ENCODE measurements around the gene PRKACA. TPM values are rescaled to one million over a fixed set of nuclear protein-coding genes. Genes with fewer than 3 reads are reported as not detected.

Gene PRKACA
- 65.4 and 67.4 TPM in 2 replicates for total RNA-seq

DNA sequence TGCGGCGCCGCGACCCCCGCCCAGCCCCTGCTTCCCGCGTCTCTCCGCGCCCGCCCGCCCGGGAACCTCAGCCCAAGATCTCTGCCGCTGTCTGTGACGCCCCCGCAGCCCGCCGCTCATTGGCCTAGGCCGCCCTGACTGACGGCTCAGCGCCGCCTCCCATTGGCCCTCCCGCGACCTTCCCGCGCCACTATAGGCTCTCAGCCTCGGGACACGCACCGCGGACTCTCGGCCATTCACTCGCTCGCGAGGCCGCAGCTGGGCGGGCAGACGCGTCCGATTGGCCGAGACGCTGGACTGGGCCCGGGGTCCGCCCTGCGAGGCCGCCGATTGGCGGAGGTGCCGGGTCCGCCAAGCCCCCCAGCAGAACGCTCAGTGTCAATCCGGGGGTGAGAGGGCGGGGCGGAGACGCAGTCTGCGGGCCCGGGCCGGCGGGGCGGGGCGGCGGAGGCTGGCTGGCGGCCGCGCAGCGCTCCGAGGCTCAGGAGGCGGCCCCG, at the start of gene PRKACA:
TSS of gene PRKACA (minus strand) at position 95 of the 497 bp plus-strand sequence. CDS start 215 bp downstream, outside the sequence.
- intact Hi-C loops (cut with micrococcal nuclease) = loop anchor here (1.0 to 2.0 kb wide), 3 partner anchors 19 to 37 kb away; partner anchors contain the start of gene ASF1B

DNA sequence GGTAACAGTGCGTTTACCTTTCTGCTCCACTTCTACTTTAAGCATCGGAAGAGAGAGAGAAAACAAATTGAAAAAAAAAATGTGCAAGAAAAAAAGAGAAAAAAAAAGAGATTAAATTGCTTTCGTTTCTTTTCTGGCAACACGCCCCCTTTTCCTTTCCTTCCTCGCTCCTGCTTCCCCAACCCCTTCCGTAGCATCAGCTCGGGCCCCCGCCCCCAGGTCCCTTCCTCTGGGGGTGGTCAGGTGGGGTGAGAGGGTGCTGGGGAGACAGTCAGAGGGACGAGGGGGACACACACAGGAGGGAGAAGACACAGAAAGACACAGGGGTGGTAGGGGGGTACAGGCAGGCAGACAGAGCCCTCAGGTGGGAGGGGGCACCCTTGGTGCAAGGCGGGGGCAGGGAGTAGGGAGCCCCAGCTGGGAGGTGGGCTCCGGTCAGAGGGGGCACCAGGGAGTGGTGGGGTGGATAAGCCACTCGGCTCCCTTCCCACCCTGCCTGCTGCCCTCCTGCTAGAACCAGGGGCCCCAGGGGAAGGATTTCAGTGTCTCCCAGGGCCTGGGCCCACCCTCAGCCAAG, 49.5 kb upstream of the PRKACA start:
- intact Hi-C loops (cut with micrococcal nuclease) = no loop called here

DNA sequence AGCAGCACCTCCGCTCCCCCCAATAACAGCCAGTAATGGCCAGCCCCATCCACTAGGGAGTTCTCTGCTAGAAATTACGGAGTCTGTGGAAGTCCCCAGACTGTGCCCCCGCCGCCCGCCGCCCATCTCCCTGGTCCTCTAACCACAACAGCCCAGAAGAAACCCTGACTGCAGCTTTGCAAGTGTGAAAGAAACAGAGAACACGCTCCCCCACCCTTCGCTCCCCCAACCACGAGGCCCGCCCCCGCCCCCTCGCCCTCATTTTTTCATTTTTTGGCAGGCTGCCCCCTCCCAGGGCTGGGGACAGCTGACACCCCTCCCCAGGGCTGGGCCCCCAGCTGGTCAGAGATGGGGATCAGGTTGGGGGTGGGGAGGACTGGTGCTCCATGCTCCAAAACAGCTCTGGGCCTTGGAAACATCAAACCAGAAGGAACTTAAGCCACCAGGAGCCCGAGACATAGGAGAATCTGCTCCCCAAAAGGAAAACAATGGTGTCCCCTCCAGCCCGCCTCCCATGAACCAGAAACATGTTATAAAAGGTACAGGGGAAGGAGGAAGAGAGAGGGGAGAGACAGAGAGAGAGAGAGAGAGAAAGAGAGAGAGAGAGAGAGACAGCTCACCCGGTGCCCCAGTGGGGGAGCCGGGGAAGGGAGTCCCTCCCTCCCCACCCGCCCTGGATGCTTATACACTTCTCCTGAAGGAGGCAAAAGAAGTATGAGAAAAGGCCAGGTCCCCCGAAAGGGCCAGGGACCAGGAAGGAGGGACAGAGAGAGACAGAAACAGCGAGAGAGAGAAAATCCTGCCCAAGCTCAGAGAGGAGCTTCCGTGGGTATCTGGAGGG, 48.6 kb upstream of the PRKACA start:
- intact Hi-C loops (cut with micrococcal nuclease) = no loop called here

DNA sequence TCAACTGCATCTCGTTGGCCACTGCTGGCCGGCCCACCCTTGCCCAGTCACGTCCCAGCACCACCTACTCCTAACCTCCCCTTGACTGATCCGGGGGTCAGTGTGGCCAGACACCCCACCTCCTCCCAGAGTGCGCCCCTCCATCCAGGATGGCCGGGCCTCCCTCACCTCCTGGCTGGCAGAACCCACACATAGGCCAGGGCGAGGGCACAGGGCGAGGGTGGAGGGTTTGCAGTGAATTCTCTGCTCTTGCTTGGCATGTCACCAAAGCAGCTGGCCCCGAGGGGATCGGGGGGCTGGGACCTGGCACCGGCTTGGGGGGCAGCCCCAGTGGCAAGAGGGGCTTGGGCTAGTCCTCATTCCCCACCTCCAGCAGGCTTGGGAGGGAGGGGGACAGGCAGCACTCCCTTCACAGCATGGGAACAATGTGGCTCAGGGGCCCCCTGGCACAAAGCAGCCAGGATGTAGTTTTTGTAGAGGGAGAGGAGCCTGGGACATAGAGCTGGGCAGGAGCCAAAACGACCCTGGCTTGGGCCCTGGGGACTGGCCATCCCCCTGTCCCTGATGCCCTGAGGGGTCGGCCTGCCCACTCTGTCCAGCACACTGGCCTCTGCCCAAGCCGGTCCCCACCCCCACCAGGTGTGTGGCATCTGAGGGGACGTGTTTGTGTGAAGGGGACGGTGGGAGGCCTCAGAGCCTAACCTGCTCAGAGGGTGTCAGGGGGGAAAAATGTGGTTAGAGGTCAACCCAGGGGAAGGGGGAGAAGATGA, 47.3 kb upstream of the PRKACA start:
- intact Hi-C loops (cut with micrococcal nuclease) = no loop called here

DNA sequence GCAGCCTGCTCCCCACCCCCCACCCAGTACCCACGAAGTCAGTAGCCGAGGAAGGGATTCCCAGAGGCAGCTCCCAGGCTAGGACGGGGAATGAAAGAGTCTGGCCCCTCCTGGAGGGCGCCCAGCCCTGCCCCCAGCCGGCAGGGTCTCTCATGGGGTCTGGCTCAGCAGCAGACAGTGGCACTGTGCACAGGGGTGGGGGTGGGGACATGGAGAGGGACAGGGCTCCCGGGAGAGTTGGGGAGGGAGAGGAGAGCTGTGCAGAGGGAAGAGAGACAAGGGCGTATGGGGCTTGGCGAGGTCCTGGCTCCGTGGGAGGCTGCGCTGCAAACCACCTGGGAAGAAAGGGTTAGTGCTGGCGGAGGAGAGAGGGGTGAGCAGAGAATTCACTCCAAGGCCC, 46.5 kb upstream of the PRKACA start:
- intact Hi-C loops (cut with micrococcal nuclease) = no loop called here

DNA sequence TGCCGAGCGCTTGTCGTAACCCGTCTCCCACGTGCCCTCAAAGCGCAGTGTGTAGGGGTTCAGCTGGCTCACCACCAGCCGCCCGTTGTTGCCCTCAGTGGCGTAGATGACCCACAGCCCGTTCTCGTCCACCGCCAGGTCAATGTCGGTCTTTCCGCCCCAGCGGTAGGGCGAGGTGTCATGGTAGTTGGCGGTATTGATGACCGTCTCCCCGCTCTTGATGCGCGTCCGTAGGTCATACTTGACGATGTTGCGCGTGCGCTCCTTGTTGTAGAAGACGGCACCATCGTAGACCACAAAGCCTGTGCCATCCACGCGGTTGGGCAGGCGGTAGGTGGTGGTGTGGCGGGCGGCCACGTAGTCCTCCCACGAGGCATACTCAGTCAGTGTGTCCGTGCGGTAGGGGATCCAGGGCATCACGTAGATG, 45.3 kb upstream of the PRKACA start:
- intact Hi-C loops (cut with micrococcal nuclease) = no loop called here

DNA sequence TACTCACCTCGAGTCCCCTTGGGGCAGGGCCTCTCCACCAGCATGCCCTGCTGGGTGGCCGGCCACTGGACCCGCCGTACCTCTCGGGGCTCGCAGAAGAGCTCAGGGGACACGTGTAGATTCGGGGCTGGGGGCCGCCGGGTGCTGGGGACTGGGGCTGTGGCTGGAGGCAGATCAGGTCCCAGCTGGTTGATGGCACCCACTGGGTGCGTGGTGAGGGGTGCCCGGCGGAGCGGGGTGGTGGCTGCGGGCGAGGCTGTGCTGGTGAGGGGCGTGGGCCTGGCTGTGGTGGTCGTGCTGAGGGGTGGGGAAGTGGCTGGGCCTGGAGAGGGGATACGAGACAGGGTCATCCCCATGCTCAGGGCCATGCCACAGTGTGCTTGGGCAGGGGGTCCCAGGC, 43.7 kb upstream of the PRKACA start:
- intact Hi-C loops (cut with micrococcal nuclease) = no loop called here

DNA sequence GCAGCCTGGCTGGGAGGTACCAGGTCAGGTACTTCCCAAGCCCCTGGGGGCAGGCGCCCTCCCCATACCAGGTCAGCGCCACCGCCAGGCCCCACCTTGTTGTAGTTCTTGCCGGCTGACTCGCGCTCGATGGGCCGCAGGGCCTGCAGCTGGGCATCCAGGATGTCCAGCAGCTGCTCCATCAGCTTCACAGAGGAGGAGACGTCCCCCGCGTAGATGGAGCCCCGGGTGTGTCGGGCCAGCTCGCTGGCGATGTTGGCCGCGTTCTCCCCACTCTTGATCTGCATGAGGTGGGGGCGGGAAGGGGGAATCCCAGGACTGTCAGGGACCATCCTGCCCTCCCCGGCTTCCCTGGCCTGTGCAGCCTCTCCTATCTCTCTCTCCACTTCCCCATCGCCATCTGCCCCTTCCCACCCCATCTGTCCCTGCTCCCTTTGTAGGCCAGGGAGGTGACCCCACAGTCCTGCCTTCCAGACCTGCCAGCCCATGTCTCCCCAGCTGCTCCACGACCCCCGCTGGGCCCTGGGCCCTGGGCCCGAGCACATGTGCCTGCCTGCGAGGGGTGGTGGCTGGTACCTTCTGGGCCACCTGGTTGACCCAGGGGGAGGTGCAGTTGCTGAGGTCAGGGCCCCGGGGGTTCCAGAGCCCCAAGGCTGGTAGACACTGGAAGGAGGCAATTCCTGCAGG, 42.6 kb upstream of the PRKACA start:
- intact Hi-C loops (cut with micrococcal nuclease) = no loop called here

DNA sequence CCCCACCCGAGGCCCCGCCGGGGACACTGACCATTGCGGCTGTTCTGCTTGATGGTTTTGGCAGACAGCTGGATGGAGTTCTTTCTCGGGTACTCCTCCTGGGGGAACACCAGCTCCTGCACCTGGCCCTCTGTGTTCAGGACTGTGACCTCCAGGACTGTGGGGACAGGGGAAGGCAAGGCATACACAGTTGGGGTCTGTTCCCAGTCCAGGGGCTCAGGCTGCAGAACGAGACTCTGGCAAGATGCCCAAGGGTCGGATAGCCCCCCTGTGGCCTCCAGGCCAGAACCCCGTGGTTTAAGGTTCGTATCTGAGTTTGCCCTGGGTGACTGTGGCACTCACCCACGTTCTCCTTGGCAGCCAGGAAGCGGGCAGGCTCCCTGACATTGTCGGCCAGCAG, 41.5 kb upstream of the PRKACA start:
- intact Hi-C loops (cut with micrococcal nuclease) = no loop called here

DNA sequence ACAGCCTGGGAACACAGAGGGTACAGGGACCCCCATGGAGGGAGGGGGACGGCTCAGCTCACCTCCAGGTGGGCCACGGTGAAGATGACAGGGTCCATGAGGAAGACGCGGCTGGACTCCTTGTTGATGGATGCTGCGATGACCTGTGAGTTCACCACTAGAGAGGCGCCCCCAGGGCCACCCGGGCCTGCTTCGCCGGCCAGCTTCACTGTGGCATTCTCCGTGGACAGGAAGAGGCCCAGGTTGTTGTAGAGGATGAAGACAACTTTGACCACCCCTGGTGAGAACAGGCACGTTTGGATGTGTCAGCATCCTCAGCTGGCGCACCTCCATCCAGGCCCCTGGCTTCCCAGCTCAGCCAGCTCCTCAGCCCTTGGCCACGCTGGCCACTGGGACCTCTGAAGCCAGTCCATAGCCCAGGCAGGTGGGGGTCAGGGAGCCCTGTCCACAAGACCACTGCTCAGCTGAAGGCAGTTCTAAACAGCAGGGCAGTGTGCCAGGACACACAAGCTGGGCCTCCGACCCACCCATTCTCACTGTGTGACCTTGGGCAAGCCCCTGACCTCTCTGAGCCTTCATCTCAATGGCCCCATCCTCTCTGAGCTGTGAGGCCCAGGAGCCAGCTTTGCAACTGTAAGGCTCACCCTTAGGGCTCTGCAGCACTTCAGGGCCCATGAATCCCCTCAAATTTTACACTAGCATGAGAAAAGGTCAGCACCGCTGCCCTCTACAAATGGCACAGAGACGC, 40.9 kb upstream of the PRKACA start:
- intact Hi-C loops (cut with micrococcal nuclease) = no loop called here

DNA sequence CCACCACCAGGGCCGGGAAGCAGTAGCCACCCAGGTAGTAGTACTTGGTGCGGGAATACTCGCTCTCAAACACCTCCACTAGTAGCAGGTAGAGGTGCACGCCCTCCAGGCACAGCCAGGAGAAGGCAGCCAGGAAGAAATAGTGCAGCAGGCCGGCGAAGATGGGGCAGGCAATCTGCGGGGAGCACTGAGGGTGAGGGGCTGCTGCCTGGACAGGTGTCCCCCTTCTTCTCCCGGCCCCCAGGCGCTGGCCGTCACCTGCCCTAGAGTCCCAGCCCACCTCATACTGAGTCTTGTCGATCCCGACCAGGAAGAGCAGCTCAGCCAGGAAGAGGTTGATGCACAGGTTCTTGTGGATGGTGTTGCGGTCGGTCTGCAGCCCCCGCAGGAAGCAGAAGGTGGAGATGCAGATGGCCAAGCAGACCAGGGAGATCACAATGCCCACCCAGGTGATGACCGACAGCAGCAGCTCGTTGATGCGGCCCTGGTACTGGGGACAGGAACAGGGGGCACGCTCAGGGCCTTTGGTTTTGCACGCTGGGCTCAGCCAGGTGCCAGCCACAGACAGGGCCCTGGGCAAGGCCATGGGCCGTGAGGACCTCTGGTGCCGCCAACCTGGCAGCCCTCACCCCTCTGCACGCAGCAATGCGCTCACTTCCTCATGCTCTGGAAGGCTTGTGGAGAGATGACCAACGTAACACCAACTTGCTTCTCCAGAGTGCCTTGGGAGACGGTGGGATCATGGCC, 39.6 kb upstream of the PRKACA start:
- intact Hi-C loops (cut with micrococcal nuclease) = no loop called here

DNA sequence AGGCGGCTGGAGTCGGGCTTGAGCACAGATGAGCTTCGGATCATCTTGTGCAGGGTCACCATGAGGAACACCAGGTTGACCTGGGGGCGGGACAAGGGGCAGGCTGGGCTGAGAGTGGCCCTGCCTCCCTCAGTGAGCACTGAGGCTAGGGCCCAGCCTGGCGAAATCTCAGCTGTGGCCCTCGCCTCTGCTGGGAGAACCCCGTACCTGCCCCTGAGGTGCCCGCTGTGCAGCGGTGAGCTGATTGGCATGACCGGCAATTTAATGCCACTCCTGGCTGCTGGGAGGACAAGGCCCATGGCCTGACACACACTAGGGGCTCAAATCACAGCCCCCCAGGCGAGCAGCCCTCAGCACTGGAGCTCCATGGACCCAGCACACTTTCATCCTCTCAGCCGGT, 38.6 kb upstream of the PRKACA start:
- intact Hi-C loops (cut with micrococcal nuclease) = no loop called here

DNA sequence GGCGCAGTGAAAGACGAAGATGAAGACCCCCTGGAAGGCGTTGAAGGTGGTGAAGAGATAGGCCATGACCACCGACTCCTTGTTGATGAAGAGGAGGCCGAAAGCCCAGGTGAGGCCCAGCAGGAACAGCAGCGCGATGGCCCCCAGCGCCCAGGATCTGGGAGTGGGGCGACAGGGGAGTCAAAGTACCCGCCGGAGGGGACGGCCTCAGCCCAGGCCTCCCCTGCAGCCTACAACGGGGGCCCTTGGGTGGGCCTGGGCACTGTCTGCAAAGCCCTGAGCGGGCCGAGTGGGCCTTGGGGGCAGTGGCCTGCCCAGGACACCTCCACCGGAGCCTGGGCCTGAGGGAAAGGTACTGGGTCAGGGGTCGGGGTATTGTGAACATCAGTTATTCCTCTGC, 37.8 kb upstream of the PRKACA start:
- intact Hi-C loops (cut with micrococcal nuclease) = no loop called here

DNA sequence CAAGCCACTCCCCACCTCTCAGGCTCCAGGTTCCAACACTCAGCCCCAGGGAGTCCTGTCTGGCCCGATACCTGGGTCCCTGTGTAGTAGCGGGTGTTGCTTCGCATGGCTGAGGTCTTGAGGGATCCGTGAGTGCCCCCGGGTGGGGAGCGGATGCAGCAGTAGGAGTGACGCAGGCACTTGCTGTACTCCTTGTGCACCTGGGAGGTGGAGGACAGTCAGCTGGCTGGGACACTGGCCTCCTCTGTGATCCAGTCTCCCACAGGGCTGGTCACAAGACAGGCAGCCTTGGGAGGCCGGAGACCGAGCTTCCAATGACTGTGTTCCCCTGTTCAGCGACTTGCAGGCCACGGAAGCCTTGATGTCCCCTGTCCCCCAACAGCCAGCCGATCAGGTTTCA, 35.2 kb upstream of the PRKACA start:
- intact Hi-C loops (cut with micrococcal nuclease) = no loop called here

DNA sequence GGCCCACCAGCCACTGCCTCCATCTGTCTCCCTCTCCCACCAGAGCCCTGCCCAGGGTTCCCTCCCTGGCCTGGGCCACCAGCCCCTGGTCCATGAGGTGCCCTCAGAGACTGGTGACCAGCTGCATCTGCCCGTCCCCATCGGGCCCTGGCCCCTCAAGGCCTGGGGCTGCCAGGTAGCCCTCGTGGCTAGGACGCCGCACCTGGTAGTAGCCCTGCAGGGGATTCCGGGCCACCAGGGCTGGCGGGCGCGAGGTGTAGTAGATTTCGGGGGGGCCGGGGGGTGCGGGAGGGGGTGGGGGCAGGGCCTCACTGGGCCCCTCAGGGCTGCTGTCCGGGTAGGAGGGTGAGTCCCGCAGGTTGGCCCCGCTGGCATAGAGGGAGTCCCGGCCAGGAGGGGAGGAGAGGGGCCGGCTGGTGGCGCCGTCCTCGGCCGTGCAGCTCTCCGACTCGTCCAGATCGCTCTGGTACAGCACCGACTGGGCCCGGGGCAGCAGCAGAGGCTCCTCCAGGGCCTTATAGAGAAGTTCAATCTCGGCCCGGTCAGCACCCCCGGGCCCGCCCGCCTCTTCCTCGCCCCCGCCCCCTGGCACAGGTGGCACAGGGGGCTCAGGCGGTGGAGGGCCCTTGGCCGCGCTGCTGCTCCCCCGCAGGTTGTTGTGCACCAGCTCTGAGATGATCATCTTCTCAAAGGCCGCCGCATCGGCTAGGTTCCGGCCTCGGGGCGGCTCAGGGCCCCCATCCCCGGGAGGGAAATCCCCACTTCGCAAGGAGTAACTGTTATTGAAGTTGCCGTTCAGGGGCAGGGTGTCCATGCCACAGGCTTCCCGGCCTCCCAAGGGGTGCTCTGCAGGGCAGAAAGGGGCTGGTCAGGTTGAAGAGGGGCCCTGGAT, 33.5 kb upstream of the PRKACA start:
- intact Hi-C loops (cut with micrococcal nuclease) = no loop called here

DNA sequence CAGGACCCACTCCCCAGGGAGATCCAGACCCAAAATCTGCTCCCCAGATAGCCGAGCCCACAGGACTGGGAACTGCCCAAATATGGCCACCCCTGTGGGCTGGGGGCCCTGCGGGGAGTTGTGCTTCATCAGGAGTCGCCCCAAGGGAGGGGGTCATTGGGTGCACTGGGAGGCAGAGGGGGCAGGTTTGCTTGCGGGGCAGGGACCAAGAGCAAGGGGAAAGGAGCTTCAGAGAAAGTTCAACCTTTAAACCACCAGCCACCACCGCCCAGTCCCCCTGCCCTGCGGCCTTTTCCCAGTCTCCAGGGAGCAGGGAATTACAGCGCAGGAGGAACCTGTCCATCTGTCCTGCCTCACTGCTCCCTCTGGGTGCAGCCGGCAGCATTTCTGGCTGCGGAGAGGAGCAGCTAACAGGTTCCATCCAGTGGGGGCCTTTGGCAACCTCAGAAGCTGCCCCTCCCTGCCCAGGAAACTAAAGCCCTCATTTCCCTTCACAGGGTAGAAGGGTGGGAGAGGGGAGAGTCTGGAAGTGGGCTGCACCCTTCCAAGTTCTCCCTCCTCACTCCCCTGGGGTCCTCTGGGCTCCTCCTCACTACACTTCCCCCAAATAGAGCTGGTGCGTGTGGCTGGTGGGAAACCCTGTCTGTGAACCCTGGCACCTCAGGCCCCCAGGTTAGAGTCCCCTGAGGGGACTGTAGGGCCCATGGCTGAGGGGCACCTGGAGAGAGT, 32.6 kb upstream of the PRKACA start:
- intact Hi-C loops (cut with micrococcal nuclease) = no loop called here

DNA sequence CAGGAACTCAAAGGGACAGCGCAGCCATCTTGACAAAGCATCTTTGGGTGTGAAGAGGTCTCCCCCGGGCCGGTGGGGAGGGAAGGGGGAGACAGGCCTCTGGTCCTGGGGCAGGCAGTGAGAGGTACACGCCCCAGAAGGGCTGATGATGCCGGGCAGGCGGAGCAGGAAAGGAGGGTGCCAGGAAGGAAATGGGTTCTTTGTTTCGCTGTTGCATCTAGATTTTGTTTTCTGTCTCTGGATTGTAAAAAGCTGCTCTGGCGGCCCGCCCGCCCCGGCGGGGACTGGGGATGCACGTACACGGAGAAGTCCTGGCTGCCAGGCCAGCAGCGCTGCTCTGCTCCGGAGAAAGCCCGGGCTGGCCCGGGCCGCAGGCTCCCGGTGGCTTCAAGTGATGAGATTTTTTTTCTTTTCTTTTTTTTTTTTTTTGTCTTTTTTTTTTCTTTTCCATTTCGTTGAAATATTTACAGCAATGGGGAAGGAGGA, 32.0 kb upstream of the PRKACA start:
- intact Hi-C loops (cut with micrococcal nuclease) = loop anchor here (1.0 kb wide), 1 partner anchor 13 kb away; the partner anchor contains the start of gene ASF1B
